ENCODE measurements around the gene POLA2.

POLA2 gene

DNA sequence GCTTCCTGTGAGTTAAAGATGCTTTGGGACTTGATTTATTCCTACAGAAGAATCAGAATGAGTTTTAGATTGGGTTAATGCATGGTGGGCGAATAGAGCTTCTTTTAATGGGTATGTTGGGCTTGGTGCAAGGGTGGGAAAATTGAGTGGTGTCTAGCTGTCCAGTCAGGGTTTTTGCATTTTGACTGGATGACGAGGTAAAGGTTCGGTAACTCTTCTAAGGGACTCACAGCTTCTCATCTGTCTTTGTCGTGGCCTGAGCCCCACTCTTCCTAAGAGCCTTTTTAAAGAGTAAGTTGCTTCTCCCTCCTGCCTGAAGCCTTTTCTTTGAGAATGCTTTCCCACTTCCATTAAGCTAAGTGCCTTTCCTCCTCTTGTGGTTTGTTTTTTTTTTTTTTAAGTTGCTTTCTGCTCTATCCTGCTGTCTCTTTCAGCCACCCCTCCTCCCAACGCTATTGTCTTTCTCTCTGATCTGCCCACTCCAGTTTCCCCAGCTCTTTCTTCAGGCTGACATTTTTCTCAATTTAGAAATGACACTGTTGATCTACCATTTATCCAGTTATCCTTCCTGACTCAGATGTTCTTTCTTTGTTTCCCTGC, 73.0 kb downstream of the POLA2 start:
- DNase-seq (ENCODE audit: low read depth) = no peak

DNA sequence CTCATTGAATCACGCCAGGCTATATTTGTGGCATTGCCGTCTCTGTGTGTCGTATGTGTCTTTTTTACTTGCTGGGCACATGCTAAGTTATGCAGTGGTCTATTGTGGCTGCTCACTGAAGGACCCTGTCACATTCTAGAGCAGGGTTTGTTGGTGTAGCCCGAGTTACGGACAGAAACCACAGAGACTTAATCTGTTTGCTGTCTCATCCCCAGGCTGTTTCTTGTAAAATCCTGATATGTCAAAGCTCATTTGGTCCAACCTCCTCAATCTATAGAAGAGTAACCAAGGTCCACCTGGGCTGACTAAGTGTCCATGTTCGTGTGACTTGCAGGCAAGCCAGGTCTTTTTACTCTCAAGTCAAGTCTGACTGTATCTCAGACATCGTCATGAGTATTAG, 76.9 kb downstream of the POLA2 start:
- DNase-seq (ENCODE audit: low read depth) = no peak

DNA sequence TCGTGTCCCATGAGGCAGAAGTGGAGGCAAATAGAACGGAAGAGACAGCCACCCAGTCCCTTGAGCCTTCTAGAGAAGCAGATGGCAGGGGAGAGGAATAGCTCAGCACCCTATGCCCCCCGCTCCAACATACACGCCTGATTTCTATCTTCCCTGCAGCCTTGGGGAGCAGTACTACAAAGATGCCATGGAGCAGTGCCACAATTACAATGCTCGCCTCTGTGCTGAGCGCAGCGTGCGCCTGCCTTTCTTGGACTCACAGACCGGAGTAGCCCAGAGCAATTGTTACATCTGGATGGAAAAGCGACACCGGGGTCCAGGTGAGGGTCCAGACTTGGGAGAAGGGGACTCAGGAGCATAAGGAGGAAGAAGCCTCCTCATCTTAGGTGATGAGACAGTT, 78.5 kb downstream of the POLA2 start:
- no peak for DNase-seq (ENCODE audit: low read depth)

DNA sequence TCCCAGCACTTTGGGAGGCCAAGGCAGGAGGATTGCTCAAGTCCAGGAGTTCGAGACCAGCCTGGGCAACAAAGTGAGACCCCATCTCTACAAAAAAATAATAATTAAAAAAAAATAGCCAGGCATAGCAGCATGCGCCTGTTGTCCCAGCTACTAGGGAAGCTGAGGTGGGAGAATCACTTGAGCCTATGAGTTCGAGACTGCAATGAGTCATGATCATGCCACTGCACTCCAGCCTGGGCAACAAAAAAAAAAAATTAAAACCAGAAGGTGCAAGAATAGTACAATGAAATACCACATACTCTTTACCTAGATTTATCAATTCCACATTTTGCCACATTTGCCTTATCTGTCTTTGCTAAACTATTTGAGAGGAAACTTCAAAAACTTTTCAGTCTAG, 80.1 kb downstream of the POLA2 start:
- no peak for DNase-seq (ENCODE audit: low read depth)
